ENCODE results near the gene RCOR1.
"Not testable (repeated sequence)": the region's sequence is repeated elsewhere in the genome, so short reads cannot be mapped to it uniquely, and the experiment has no call there.

DNA sequence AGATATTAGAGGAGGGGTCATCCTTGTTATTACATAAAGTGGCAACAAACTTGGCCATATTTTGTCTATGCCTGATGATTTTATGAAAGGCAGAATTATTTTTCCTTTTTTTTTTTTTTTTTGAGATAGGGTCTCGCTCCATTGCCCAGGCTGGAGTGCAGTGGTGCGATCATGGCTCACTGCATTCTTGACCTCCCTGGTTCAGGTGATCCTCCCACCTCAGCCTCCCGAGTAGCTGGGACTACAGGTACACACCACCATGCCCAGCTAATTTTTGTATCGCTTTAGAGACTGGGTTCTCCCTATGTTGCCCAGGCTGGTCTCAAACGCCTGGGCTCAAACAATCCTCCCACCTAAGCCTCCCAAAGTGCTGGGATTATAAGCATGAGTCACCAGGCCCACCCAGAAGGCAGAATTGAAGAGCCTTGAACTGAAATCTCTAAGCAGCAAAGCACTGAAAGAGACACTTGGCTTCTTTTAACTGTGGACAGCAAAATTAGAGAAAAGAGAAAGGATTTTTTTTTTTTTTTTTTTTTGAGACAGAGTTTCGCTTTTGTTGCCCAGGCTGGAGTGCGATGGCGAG lies 16.5 kb upstream of the RCOR1 start:
- not testable (repeated sequence) for TF ChIP-seq POLR2A, POLR2AphosphoS5 (IDR thresholded peaks at IDR 0.05)
- TF ChIP-seq, protein P1, sequence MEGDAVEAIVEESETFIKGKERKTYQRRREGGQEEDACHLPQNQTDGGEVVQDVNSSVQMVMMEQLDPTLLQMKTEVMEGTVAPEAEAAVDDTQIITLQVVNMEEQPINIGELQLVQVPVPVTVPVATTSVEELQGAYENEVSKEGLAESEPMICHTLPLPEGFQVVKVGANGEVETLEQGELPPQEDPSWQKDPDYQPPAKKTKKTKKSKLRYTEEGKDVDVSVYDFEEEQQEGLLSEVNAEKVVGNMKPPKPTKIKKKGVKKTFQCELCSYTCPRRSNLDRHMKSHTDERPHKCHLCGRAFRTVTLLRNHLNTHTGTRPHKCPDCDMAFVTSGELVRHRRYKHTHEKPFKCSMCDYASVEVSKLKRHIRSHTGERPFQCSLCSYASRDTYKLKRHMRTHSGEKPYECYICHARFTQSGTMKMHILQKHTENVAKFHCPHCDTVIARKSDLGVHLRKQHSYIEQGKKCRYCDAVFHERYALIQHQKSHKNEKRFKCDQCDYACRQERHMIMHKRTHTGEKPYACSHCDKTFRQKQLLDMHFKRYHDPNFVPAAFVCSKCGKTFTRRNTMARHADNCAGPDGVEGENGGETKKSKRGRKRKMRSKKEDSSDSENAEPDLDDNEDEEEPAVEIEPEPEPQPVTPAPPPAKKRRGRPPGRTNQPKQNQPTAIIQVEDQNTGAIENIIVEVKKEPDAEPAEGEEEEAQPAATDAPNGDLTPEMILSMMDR (IDR thresholded peaks at IDR 0.05 in 8 of 11, conservative IDR thresholded peaks at IDR 0.05 in 3 of 11) = not testable (repeated sequence)
